SK-N-SH (cell line): ENCODE results near the gene ANKRD11. TPM values are rescaled to one million over a fixed set of nuclear protein-coding genes. Genes with fewer than 3 reads are reported as not detected.

Experiments
- CTCF ChIA-PET: fragments of 300-600, 350-600 bp; formaldehyde crosslinking; extraction: SDS; loops from one replicate; lab custom pipeline; 2021; lab: Yijun Ruan, JAX
- POLR2A ChIA-PET: fragments of 350-600 bp; sonication (Branson Sonifier 250); formaldehyde crosslinking; extraction: SDS; loops from one replicate; lab custom pipeline; 2020; ENCODE audit warnings: antibody characterized with exemption, inconsistent platforms; lab: Yijun Ruan, JAX
- DNase-seq: peaks from one replicate; pipeline ENCODE4 v3.0.0; 2012
- H2AFZ ChIP-seq: fragments of 200-600 bp; sonication (generic); 2 replicates; pipeline ENCODE4 v1.8.1; 2016; ENCODE audit warnings: antibody characterized with exemption, mild to moderate bottlenecking, low read depth
- H3F3A ChIP-seq: fragments of 200-600 bp; sonication (generic); replicated peaks from 2 replicates; pipeline ENCODE3; 2016; ENCODE audit warnings: antibody characterized with exemption, mild to moderate bottlenecking; ENCODE audit not compliant: insufficient read depth
- H3K27ac ChIP-seq, 2 experiments: fragments of 200-500 bp in 1 of 2; fragments of 200-600 bp in 1 of 2; sonication (Bioruptor generic) in 1 of 2; sonication (generic), shearing (Covaris generic) in 1 of 2; 2 replicates each; pipeline versions ENCODE4 v1.5.1 to v1.6.1; 2014 to 2016; ENCODE audit warnings: low read depth in 2 of 2, inconsistent platforms in 1 of 2, low read length in 1 of 2, mild to moderate bottlenecking in 1 of 2, mixed read lengths in 1 of 2
- H3K27me3 ChIP-seq: fragments of 200-600 bp; sonication (generic), shearing (Covaris generic); 2 replicates; pipeline ENCODE4 v1.6.1; 2016; ENCODE audit warnings: mixed run types; ENCODE audit not compliant: insufficient read depth
- H3K36me3 ChIP-seq, 2 experiments: fragments of 200-500 bp in 1 of 2; fragments of 200-600 bp in 1 of 2; sonication (Bioruptor generic) in 1 of 2; sonication (generic) in 1 of 2; replicated peaks in 1 of 2; 2 replicates each; pipeline versions ENCODE3 to v1.5.1; 2014 to 2016; ENCODE audit warnings: low read length in 1 of 2, mild to moderate bottlenecking in 1 of 2; ENCODE audit not compliant: insufficient read depth in 2 of 2, control insufficient read depth in 1 of 2
- H3K4me1 ChIP-seq, 2 experiments: fragments of 200-500 bp in 1 of 2; fragments of 200-600 bp in 1 of 2; sonication (Bioruptor generic) in 1 of 2; sonication (generic), shearing (Covaris generic) in 1 of 2; 2 replicates each; pipeline versions ENCODE4 v1.5.1 to v1.6.1; 2014 to 2016; ENCODE audit warnings: low read depth in 1 of 2, low read length in 1 of 2, mixed run types in 1 of 2; ENCODE audit not compliant: insufficient read depth in 2 of 2, control insufficient read depth in 1 of 2
- H3K4me2 ChIP-seq: fragments of 200-600 bp; sonication (generic), shearing (Covaris generic); 2 replicates; pipeline ENCODE4 v1.6.1; 2017; ENCODE audit warnings: mixed run types
- H3K4me3 ChIP-seq, 2 experiments: fragments of 200-500 bp in 1 of 2; fragments of 200-600 bp in 1 of 2; sonication (Bioruptor generic) in 1 of 2; sonication (generic), shearing (Covaris generic) in 1 of 2; 2 replicates each; pipeline versions ENCODE4 v1.5.1 to v1.8.1; 2014 to 2016; ENCODE audit warnings: low read depth in 2 of 2, inconsistent platforms in 1 of 2, low read length in 1 of 2, mild to moderate bottlenecking in 1 of 2, mixed read lengths in 1 of 2, moderate library complexity in 1 of 2
- H3K79me2 ChIP-seq: fragments of 200-600 bp; sonication (generic); 2 replicates; pipeline ENCODE4 v1.8.1; 2017; ENCODE audit warnings: mild to moderate bottlenecking; ENCODE audit not compliant: insufficient read depth
- H3K9ac ChIP-seq: fragments of 200-600 bp; sonication (generic); 2 replicates; pipeline ENCODE4 v1.6.1; 2017; ENCODE audit warnings: mixed run types
- H3K9me2 ChIP-seq: fragments of 200-600 bp; sonication (generic); 2 replicates; pipeline ENCODE4 v1.6.1; 2017; ENCODE audit warnings: mixed run types
- H3K9me3 ChIP-seq: fragments of 200-600 bp; sonication (generic); 2 replicates; pipeline ENCODE4 v1.6.1; 2017; ENCODE audit warnings: mixed run types, mild to moderate bottlenecking, moderate library complexity
- H4K20me1 ChIP-seq: fragments of 200-600 bp; sonication (generic); 2 replicates; pipeline ENCODE4 v1.6.1; 2017; ENCODE audit warnings: mild to moderate bottlenecking, mixed run types; ENCODE audit not compliant: insufficient read depth
- ELF1 ChIP-seq: IDR thresholded peaks from 2 replicates; pipeline ENCODE4 v1.4.0; 2012
- EZH2phosphoT487 ChIP-seq: fragments of 200-600 bp; sonication (generic); IDR thresholded peaks from 2 replicates; pipeline ENCODE4 v1.6.1; 2017; ENCODE audit warnings: low read depth, mixed run types, mild to moderate bottlenecking, antibody characterized with exemption, moderate library complexity, borderline replicate concordance
- FOXM1 ChIP-seq: IDR thresholded peaks from 2 replicates; pipeline ENCODE4 v1.4.0; 2012; ENCODE audit warnings: low read depth, mild to moderate bottlenecking
- IRF3 ChIP-seq: fragments of 150-350 bp; IDR thresholded peaks from 2 replicates; pipeline ENCODE4 v1.6.1; 2016; ENCODE audit warnings: mild to moderate bottlenecking, low read depth, low read length
- MAX ChIP-seq: IDR thresholded peaks from 2 replicates; pipeline ENCODE4 v1.4.0; 2012; ENCODE audit warnings: low read depth
- POLR2AphosphoS5 ChIP-seq: IDR thresholded peaks from 2 replicates; pipeline ENCODE4 v1.6.1; 2012; ENCODE audit warnings: low read depth, low read length
- RXRA ChIP-seq: IDR thresholded peaks from 2 replicates; pipeline ENCODE4 v1.4.0; 2012; ENCODE audit warnings: low read depth, mild to moderate bottlenecking, borderline replicate concordance
- SMC3 ChIP-seq: IDR thresholded peaks from 2 replicates; pipeline ENCODE4 v1.6.1; 2012; ENCODE audit warnings: low read depth, low read length, improper control_type of control experiment
- TAF1 ChIP-seq: IDR thresholded peaks from 2 replicates; pipeline ENCODE4 v1.6.1; 2012; ENCODE audit warnings: low read depth, mild to moderate bottlenecking, low read length, moderate library complexity, borderline replicate concordance
- USF1 ChIP-seq: IDR thresholded peaks from 2 replicates; pipeline ENCODE4 v1.4.0; 2012; ENCODE audit warnings: low read depth, borderline replicate concordance
- USF2 ChIP-seq: fragments of 150-350 bp; IDR thresholded peaks from 2 replicates; pipeline ENCODE4 v1.6.1; 2017; ENCODE audit warnings: antibody characterized with exemption, low read length, low read depth, borderline replicate concordance
- WGBS: methylation state at CpG from one replicate; pipeline ENCODE4 v1.1.6; 2017; ENCODE audit warnings: low lambda C conversion rate; 5-methylcytosine and 5-hydroxymethylcytosine counted together
- polyA plus RNA-seq, 3 experiments: library from polyadenylated mRNA; depleted of rRNA; stranded (reverse); fragments of >200 nt; gene quantifications; 2 replicates each; pipeline ENCODE4 v1.2.3, GENCODE V29; 2012

Gene ANKRD11
- polyA plus RNA-seq, 1 of the 3 experiments (the other 2 are of a cell fraction): 50.2 TPM

GRCh38 chr16:89315271-89315670 is 175.1 kb downstream of the ANKRD11 start:
- H3K4me3 ChIP-seq: no peak overlapping the region
- 94% methylated on average over 18 of the region's 19 CpGs for WGBS
- peaks cover 15 to 28% of the 10 kb centered on the region in 2 experiments for H3K36me3 ChIP-seq
- POLR2A ChIA-PET: no interaction called here
- peaks cover 77% of the 10 kb centered on the region for H4K20me1 ChIP-seq
- no peaks in the 10 kb centered on the region for H3K9me2 ChIP-seq
- no peak for DNase-seq
- no peaks in the 10 kb centered on the region for H3K9me3 ChIP-seq
- peak overlapping the region; percentile 8 to 68 for H3K27ac ChIP-seq
- H3K4me2 ChIP-seq: peak overlapping the region; percentile 75
- CTCF ChIA-PET: no interaction called here
- H3K4me1 ChIP-seq: peaks cover 46 to 48% of the 10 kb centered on the region in 2 experiments; a peak in 3 of 4 replicates
- no peak for TF ChIP-seq TAF1
- no peak for TF ChIP-seq POLR2AphosphoS5
- no peaks in the 10 kb centered on the region for H3K27me3 ChIP-seq
- no peak overlapping the region for H2AFZ ChIP-seq
- H3K79me2 ChIP-seq: peaks cover 100% of the 10 kb centered on the region
- H3K9ac ChIP-seq: peak overlapping the region; percentile 23; the same call in 1 of the 2 replicates
- H3F3A ChIP-seq: peaks cover 36% of the 10 kb centered on the region

- POLR2A ChIA-PET: no interaction called here
These were observed 175.5 kb downstream of the ANKRD11 start for GRCh38 chr16:89314854-89315253.

More at GRCh38 chr16:89314854-89315253, 175.5 kb downstream of the ANKRD11 start:
- TF ChIP-seq FOXM1 (no peak), TAF1 (no peak), USF2 (no peak), SMC3 (no peak), ELF1 (no peak), POLR2AphosphoS5 (no peak), EZH2phosphoT487 (no peak), RXRA (no peak), USF1 (no peak), MAX (no peak), IRF3 (no peak)
- H3K9me3 ChIP-seq: no peaks in the 10 kb centered on the region
- 91% methylated on average over 8 of the region's 8 CpGs for WGBS
- no peak overlapping the region for H3K4me3 ChIP-seq
- CTCF ChIA-PET: interaction anchor here (0.7 kb wide), 1 partner anchor 17 kb away, joined by 3 read pairs; no protein-coding TSS in a partner anchor
- no peak overlapping the region for H3K9ac ChIP-seq
- no peak overlapping the region for H3K4me2 ChIP-seq
- no peaks in the 10 kb centered on the region for H3K9me2 ChIP-seq
- peaks cover 41 to 45% of the 10 kb centered on the region in 2 experiments; a peak in 3 of 4 replicates for H3K4me1 ChIP-seq
- no peak overlapping the region for H2AFZ ChIP-seq
- DNase-seq: no peak
- peaks cover 76% of the 10 kb centered on the region for H4K20me1 ChIP-seq
- no peak overlapping the region for H3K27ac ChIP-seq
- no peaks in the 10 kb centered on the region for H3K27me3 ChIP-seq
- peaks cover 15 to 30% of the 10 kb centered on the region in 2 experiments for H3K36me3 ChIP-seq
- peaks cover 100% of the 10 kb centered on the region for H3K79me2 ChIP-seq
- peaks cover 31% of the 10 kb centered on the region for H3F3A ChIP-seq
